MM.1S (cell line): ENCODE data around the gene FAM162B.
A peak's percentile ranks its signal among the peaks of the same experiment; 100 is the strongest.

Experiments used
- EZH2 ChIP-seq: fragments of 300-600 bp; sonication (generic); optimal IDR thresholded peaks from 2 replicates; pipeline ENCODE3; 2017; ENCODE audit warnings: low read depth, mild to moderate bottlenecking, antibody characterized with exemption, low read length, mixed read lengths
- EZH2phosphoT487 ChIP-seq: fragments of 300-600 bp; sonication (generic); IDR thresholded peaks from 2 replicates; pipeline ENCODE4 v1.6.1; 2018; ENCODE audit warnings: antibody characterized with exemption, low read length
- TF ChIP-seq, protein P1 (sequence below): fragments of 300-600 bp; sonication (generic); IDR thresholded peaks from 2 replicates; pipeline ENCODE4 v1.5.1; 2016; ENCODE audit warnings: antibody characterized with exemption, low read length, mixed read lengths

DNA sequence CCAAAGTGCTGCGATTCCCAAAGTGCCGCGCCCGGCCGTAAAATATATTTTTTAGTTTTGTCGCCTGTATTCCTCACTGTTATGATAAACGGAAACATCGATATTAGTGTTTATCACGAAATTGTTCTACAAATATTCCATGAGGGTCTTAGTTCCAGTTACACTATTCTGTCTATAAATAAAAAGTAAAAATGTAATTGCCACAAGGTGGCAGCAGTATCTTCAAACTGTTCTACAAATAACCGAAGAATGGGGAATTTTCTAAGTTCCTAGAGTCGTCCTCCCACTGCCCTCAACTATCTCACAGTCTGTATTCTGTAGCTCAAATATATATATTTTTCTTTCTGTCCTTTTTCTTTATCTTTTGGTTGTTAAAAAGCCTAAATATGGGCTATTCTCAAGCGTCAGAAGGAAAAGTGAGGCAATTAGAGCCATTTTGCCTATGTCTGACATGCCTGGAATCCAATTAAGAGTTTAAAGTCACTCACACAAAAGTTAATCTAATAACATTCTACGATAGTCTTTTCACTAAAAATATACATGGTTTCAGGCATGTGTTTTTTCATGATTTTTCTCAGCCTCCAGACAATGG lies 14.2 kb upstream of the FAM162B start:
- TF ChIP-seq, protein P1, sequence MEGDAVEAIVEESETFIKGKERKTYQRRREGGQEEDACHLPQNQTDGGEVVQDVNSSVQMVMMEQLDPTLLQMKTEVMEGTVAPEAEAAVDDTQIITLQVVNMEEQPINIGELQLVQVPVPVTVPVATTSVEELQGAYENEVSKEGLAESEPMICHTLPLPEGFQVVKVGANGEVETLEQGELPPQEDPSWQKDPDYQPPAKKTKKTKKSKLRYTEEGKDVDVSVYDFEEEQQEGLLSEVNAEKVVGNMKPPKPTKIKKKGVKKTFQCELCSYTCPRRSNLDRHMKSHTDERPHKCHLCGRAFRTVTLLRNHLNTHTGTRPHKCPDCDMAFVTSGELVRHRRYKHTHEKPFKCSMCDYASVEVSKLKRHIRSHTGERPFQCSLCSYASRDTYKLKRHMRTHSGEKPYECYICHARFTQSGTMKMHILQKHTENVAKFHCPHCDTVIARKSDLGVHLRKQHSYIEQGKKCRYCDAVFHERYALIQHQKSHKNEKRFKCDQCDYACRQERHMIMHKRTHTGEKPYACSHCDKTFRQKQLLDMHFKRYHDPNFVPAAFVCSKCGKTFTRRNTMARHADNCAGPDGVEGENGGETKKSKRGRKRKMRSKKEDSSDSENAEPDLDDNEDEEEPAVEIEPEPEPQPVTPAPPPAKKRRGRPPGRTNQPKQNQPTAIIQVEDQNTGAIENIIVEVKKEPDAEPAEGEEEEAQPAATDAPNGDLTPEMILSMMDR = peak; percentile 52
- TF ChIP-seq EZH2 (no peak), EZH2phosphoT487 (no peak)
